Keratinocyte (primary cell): ENCODE data around the gene CDKN3.

Experiments used
- EZH2 ChIP-seq: IDR thresholded peaks from one replicate; pipeline ENCODE4 v1.6.1; 2012; ENCODE audit warnings: inconsistent platforms, mild to moderate bottlenecking, low read length, moderate library complexity
- TF ChIP-seq, protein P1 (sequence below), 3 experiments: IDR thresholded peaks in 1 of 3; conservative IDR thresholded peaks in 1 of 3; optimal IDR thresholded peaks in 1 of 3; 2 replicates in 2 of 3; 3 replicates in 1 of 3; pipeline versions ENCODE3 to v1.5.1; 2011; ENCODE audit warnings: low read length in 3 of 3, mild to moderate bottlenecking in 3 of 3, moderate library complexity in 2 of 3, control low read depth in 1 of 3, inconsistent platforms in 1 of 3; ENCODE audit not compliant: insufficient read depth in 2 of 3; ENCODE audit errors: extremely low read depth in 1 of 3

GRCh38 chr14:54366736-54367735 lies 29.8 kb upstream of the CDKN3 start:
- TF ChIP-seq EZH2, result no peak
- TF ChIP-seq, protein P1, sequence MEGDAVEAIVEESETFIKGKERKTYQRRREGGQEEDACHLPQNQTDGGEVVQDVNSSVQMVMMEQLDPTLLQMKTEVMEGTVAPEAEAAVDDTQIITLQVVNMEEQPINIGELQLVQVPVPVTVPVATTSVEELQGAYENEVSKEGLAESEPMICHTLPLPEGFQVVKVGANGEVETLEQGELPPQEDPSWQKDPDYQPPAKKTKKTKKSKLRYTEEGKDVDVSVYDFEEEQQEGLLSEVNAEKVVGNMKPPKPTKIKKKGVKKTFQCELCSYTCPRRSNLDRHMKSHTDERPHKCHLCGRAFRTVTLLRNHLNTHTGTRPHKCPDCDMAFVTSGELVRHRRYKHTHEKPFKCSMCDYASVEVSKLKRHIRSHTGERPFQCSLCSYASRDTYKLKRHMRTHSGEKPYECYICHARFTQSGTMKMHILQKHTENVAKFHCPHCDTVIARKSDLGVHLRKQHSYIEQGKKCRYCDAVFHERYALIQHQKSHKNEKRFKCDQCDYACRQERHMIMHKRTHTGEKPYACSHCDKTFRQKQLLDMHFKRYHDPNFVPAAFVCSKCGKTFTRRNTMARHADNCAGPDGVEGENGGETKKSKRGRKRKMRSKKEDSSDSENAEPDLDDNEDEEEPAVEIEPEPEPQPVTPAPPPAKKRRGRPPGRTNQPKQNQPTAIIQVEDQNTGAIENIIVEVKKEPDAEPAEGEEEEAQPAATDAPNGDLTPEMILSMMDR (optimal IDR thresholded peaks at IDR 0.05 in 1 of 3, IDR thresholded peaks at IDR 0.05 in 1 of 3, conservative IDR thresholded peaks at IDR 0.05 in 1 of 3; ENCODE audit: extremely low read depth in 1 of 3, insufficient read depth in 2 of 3, low read length in 3 of 3), result peak; percentile 63 to 72 (median 68)
